Measurements from ENCODE around the gene FOXO6.

Gene FOXO6

DNA sequence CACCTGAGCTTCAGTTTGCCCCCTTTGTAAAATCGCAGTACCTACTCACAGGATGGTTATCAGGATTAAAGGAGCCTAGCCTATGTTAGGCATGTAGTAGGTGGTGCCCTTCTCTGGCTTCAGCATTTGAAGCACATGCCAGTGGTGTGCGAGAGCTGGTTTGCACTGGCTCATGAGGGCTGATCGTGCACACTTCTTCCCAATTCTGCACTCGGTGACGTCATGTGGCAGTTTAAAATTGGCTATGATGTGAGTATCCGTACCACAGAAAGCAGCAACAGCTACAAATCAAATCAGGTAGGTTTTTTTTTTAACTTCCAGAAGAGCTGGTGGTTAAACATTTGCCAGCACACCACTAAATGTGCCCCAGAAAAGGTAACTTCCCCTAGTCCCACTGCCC lies 13.5 kb downstream of the FOXO6 start:
- H3K36me3 Mint-ChIP-seq (ENCODE audit: low read depth), result no peaks in the 10 kb centered on the region
- no peak overlapping the region for H3K27ac Mint-ChIP-seq
- H3K27me3 Mint-ChIP-seq (ENCODE audit: low read depth), result peaks cover 33% of the 10 kb centered on the region
- no peaks in the 10 kb centered on the region for H3K4me1 Mint-ChIP-seq (ENCODE audit: low read depth)
- no peaks in the 10 kb centered on the region for H3K9me3 Mint-ChIP-seq
- H3K4me3 Mint-ChIP-seq, result no peak overlapping the region

DNA sequence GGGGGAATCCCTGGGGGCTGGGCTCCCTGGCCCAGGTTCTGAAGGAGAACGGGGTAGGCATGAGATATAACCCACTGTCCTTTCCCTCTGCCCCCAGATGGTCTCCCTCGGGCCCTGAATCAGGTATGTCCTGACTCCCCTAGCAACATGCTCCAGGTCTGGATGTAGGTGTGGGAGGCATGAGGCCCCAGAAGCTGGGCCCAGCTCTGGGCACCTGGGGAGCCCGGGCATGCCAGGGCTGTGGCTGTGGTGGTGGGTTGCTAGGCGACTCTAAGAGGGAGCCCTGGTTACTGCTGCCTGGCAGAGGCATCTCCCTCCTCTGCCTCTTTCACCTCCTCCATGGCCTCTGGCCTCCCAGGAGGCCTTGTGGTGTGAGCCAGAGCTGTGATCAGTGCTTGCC lies 16.2 kb downstream of the FOXO6 start:
- no peak overlapping the region for H3K4me3 Mint-ChIP-seq
- H3K27me3 Mint-ChIP-seq (ENCODE audit: low read depth), result peaks cover 46% of the 10 kb centered on the region
- H3K36me3 Mint-ChIP-seq (ENCODE audit: low read depth), result no peaks in the 10 kb centered on the region
- H3K4me1 Mint-ChIP-seq (ENCODE audit: low read depth), result no peaks in the 10 kb centered on the region
- H3K9me3 Mint-ChIP-seq, result no peaks in the 10 kb centered on the region
- no peak overlapping the region for H3K27ac Mint-ChIP-seq

DNA sequence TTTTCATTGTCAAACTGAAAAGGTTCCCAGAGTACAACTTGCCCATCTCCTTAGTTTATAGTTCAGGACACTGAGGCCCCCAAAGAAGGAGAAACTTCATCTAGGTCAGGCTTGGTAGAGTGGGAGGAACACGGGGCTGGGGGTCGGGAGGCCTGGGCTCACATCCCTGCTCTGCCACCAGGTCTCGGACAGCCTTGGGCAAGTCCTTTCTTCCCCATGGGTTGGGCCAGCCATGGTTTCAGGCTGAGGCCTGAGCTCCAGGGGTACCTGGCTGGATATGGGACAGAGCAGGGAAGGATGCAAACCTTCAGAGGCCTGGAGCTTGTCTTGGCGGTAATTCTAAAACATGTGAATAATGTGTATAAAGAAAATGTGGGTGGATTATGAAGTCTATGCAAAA lies 17.0 kb downstream of the FOXO6 start:
- H3K4me1 Mint-ChIP-seq (ENCODE audit: low read depth), result peaks cover under 1% of the 10 kb centered on the region
- no peaks in the 10 kb centered on the region for H3K36me3 Mint-ChIP-seq (ENCODE audit: low read depth)
- H3K9me3 Mint-ChIP-seq, result no peaks in the 10 kb centered on the region
- H3K27me3 Mint-ChIP-seq (ENCODE audit: low read depth), result peaks cover 48% of the 10 kb centered on the region
- no peak overlapping the region for H3K27ac Mint-ChIP-seq
- H3K4me3 Mint-ChIP-seq, result no peak overlapping the region

DNA sequence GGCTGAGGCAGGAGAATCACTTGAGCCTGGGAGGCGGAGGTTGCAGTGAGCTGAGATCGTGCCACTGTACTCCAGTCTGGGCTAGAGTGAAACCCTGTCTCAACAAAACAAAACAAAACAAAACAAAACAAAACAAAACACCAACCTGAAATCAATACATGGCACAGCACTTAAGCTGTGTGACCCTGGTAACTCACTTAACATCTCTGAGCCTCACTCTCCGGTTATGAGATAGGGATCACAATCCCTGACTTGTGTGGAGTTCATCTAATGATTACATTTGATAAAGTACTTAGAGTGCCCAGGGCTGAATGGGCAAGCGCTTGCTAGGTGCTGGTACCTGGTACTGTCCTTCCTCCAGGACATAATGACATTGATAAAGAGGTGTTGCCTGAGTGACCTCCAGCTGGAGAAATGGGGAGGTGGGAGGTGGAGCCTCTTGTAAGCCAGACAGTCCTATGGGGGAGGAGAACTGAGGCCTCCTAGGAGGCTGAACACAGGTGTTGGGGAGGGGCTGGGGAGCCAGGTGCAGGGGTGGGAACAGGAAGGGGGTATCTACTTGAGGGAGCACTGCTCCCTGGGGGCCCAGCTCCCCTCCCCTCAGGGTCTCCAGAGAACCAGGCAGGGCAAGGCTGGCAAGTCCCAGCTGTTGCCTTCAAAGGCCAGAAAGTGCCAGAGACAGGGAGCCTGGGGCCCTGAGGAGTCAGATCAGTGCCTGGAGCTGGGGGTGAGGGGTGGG lies 17.9 kb downstream of the FOXO6 start:
- no peaks in the 10 kb centered on the region for H3K9me3 Mint-ChIP-seq
- H3K4me1 Mint-ChIP-seq (ENCODE audit: low read depth), result peaks cover 4% of the 10 kb centered on the region
- H3K4me3 Mint-ChIP-seq, result no peak overlapping the region
- no peaks in the 10 kb centered on the region for H3K36me3 Mint-ChIP-seq (ENCODE audit: low read depth)
- H3K27me3 Mint-ChIP-seq (ENCODE audit: low read depth), result peaks cover 56% of the 10 kb centered on the region
- H3K27ac Mint-ChIP-seq, result no peak overlapping the region

DNA sequence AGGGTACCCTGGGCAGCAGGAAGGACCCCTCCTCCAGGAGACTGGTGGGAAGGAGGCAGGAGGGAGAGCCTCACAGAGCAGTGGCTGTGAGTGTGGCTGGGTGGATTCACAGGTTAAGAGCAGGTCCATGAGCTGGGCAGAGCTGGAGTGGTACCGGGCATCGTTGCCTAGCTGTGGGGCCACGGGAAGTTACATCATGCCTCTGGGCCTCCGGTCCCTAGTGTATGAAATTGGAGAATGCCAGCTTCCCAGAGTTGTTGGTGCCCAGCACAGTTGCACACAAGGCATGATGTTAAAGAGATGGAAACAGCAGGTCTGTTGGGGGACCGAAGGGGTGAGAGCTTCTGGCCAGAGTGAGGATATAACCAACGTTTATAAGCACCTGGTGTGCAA lies 18.5 kb downstream of the FOXO6 start:
- H3K27ac Mint-ChIP-seq, result no peak overlapping the region
- H3K36me3 Mint-ChIP-seq (ENCODE audit: low read depth), result no peaks in the 10 kb centered on the region
- H3K4me1 Mint-ChIP-seq (ENCODE audit: low read depth), result peaks cover 4% of the 10 kb centered on the region
- H3K27me3 Mint-ChIP-seq (ENCODE audit: low read depth), result peaks cover 62% of the 10 kb centered on the region
- no peak overlapping the region for H3K4me3 Mint-ChIP-seq
- no peaks in the 10 kb centered on the region for H3K9me3 Mint-ChIP-seq

DNA sequence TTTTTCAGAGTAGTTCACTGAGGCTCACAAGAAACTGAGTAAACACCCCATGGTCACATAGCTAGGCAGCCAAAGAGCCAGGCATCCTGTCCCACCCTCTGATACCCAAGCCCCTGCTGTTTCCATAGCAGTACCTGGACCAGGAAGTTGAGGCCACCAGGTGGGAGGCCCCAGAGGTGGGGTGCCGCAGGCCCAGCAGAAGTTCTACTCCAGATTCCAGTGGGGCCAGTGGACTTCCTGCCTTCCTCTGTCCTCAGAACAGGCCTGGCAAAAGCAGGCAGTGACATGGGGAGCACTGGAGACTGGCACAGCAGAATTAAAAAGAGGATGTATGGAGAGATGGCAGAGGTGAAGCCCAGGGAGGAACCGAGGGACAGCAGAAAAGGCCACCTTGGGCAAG lies 19.0 kb downstream of the FOXO6 start:
- no peaks in the 10 kb centered on the region for H3K9me3 Mint-ChIP-seq
- peak overlapping the region; percentile 26 for H3K4me3 Mint-ChIP-seq
- H3K27ac Mint-ChIP-seq, result no peak overlapping the region
- no peaks in the 10 kb centered on the region for H3K36me3 Mint-ChIP-seq (ENCODE audit: low read depth)
- peaks cover 4% of the 10 kb centered on the region for H3K4me1 Mint-ChIP-seq (ENCODE audit: low read depth)
- peaks cover 67% of the 10 kb centered on the region for H3K27me3 Mint-ChIP-seq (ENCODE audit: low read depth)

DNA sequence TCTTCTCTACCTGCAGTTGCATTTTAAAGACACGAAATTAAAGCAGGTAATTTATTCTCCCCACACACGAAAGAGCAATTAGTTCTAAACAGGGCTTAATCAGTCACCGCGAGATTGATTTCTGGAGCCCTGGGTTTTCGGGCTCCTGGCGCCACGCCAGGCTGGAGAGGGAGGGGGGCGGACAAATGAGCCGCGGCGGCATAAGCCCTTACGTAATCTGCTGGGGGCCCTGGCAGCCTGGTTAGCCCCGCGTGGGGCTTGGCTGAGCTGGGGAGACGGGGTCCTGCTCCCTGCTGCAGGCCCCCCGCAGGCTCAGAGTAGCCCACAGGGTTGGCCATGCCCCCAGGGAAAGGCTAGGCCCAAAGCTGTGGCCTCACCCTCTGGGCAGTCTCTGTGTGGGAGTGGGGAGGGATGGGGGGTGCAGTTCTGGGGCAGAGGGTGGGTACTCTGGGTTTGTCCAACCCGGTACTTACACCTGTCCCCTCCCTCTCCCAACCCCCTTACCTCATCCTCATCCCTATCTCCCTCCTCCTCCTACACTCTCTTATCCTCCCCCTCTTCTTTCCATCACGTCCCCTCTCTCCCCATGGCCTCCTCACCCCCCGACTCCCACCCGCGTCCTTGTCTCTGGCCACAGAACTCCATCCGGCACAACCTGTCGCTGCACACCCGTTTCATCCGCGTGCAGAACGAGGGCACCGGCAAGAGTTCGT lies 19.9 kb downstream of the FOXO6 start:
- Mint-ChIP-seq H3K9me3 (no peaks in the 10 kb centered on the region), H3K27me3 (ENCODE audit: low read depth) (peaks cover 68% of the 10 kb centered on the region), H3K4me1 (ENCODE audit: low read depth) (peaks cover 4% of the 10 kb centered on the region), H3K27ac (no peak overlapping the region), H3K36me3 (ENCODE audit: low read depth) (no peaks in the 10 kb centered on the region), H3K4me3 (peak overlapping the region; percentile 75)

DNA sequence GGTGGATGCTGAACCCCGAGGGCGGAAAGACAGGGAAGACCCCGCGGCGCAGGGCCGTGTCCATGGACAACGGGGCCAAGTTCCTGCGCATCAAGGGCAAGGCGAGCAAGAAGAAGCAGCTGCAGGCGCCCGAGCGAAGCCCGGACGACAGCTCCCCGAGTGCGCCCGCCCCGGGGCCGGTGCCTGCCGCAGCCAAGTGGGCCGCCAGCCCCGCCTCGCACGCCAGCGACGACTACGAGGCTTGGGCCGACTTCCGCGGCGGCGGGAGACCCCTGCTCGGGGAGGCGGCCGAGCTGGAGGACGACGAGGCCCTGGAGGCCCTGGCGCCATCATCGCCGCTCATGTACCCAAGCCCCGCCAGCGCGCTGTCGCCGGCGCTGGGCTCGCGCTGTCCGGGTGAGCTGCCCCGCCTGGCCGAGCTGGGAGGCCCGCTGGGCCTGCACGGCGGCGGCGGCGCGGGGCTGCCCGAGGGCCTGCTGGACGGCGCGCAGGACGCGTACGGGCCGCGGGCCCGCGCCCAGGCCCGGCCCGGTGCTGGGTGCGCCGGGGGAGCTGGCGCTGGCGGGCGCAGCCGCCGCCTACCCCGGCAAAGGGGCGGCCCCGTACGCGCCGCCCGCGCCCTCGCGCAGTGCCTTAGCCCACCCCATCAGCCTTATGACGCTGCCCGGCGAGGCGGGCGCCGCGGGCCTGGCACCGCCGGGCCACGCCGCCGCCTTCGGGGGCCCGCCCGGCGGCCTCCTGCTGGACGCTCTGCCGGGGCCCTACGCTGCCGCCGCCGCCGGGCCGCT lies 20.7 kb downstream of the FOXO6 start:
- H3K4me1 Mint-ChIP-seq (ENCODE audit: low read depth), result peaks cover 4% of the 10 kb centered on the region
- peak overlapping the region; percentile 75 for H3K4me3 Mint-ChIP-seq
- H3K36me3 Mint-ChIP-seq (ENCODE audit: low read depth), result no peaks in the 10 kb centered on the region
- no peak overlapping the region for H3K27ac Mint-ChIP-seq
- H3K27me3 Mint-ChIP-seq (ENCODE audit: low read depth), result peaks cover 69% of the 10 kb centered on the region
- no peaks in the 10 kb centered on the region for H3K9me3 Mint-ChIP-seq

DNA sequence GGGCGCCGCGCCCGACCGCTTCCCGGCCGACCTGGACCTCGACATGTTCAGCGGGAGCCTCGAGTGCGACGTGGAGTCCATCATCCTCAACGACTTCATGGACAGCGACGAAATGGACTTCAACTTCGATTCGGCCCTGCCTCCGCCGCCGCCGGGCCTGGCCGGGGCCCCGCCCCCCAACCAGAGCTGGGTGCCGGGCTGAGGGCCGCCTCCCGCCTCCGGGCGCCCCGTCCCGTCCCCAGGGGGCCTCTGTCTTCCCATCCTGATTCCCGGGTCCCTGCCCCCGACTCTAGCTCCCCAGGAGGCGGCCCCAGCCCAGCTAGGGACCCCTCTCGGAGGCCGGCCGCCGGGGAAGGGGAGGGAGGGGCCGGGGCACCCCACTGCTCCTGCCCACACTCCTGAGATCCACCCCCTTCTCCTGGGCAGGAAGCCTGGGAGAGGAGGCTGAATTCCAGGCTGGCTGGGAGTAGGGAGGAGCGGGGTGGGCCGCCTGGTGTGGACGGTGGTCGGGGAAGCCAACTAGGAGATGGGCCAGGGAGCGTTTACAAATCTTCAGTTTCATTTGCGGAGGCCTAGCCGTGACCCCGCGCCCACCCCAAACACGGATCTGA lies 21.4 kb downstream of the FOXO6 start:
- Mint-ChIP-seq H3K27ac (no peak overlapping the region), H3K27me3 (ENCODE audit: low read depth) (peaks cover 69% of the 10 kb centered on the region), H3K9me3 (no peaks in the 10 kb centered on the region), H3K36me3 (ENCODE audit: low read depth) (no peaks in the 10 kb centered on the region), H3K4me1 (ENCODE audit: low read depth) (peaks cover 4% of the 10 kb centered on the region), H3K4me3 (peak overlapping the region; percentile 41)

DNA sequence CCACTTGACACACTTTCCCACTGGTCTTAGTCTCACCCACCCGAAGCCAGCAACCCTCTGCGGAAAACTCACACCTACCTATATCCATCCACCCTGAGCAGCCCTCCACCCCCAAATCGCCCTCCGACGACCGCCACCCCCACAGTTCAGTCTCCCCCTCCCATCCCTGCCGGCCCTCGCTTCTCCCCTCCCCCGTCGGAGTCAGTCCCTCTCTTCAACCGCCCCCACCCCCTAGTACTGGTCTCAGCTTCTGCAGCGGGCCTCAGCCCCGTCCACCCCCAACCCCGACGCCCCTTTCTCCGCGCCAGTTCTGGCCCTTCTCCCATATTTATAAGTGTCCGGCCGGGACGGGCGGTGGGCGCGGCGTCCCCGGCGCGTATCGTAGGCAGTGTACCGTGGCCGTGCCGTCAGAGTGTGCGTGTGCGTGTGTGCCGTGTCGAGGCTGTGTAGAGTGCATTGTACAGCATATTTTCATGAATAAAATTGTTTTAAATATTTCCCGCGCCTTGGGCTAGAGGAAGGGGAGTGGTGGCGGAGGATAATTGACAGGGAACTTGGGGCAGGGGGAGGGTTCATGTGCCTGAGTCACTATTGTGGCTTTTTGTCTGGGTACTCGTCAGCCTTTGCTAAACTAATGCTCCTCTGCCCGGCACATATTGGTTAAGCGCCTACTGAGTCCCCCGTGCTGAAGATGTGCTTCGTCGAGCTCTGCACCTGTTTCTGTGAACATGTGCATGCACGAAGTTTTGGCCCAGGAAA lies 22.0 kb downstream of the FOXO6 start:
- Mint-ChIP-seq H3K9me3 (no peaks in the 10 kb centered on the region), H3K36me3 (ENCODE audit: low read depth) (no peaks in the 10 kb centered on the region), H3K4me1 (ENCODE audit: low read depth) (peaks cover 4% of the 10 kb centered on the region), H3K4me3 (peak overlapping the region; percentile 60), H3K27me3 (ENCODE audit: low read depth) (peaks cover 73% of the 10 kb centered on the region), H3K27ac (no peak overlapping the region)

DNA sequence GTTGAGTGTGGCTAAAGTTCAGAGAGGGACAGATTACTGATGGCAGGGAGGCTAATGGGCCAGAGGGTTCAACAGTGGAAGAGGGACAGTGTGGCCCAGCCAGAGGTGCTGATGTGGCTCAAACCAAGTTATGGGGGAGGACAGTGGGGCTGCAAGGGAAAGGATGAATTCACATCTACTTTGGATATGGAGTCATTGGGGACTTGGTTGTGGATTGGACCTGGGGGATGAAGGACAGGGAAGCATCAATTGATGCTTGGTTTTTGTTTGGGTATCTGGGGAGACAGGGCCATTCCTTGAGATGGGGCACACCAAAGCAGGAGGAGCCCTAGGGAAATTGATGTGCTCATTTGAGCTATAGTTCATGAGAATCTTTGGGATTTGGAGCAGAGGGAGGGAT lies 23.3 kb downstream of the FOXO6 start:
- H3K27me3 Mint-ChIP-seq (ENCODE audit: low read depth), result peaks cover 65% of the 10 kb centered on the region
- H3K9me3 Mint-ChIP-seq, result no peaks in the 10 kb centered on the region
- H3K27ac Mint-ChIP-seq, result no peak overlapping the region
- peaks cover 4% of the 10 kb centered on the region for H3K4me1 Mint-ChIP-seq (ENCODE audit: low read depth)
- no peak overlapping the region for H3K4me3 Mint-ChIP-seq
- no peaks in the 10 kb centered on the region for H3K36me3 Mint-ChIP-seq (ENCODE audit: low read depth)

DNA sequence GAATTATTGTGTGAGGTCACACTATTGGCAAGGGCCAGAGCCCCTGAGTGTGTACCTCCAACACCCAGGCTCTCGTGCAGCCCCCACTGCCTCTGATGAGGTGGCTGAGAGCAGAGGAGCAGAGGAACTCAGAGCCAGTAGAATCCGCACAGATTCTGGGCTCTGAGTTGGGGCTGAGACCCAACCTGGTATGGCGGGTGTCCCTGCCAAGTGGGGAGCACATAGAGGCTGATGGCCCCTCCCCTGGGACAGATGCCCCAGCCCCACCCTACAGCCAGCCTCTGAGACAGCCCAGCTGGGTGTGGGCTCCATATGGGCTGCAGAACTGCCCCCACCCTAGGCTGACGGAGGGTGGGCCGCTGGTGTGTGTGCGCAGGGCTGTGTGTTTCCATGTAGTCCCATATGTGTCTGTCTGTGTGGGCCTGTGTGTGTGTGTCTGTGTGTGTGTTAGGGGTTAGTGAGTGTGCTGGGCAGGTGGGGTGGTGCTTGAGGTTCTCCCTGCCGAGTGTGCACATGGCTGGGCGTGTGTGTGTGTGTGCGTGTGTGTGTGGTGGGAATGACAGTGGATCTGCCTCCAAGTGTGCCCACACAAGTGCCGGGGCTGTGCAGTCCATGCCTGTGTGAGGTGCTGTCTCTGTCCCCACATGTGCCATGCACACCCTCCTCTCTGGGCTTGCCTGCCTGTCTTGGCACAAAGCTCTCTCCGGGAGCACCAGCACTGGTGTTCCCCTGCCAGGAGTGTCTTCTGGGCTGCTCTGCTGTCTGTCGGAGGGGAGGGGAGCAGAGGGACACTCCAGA lies 24.4 kb downstream of the FOXO6 start:
- Mint-ChIP-seq H3K4me3 (no peak overlapping the region), H3K27ac (no peak overlapping the region), H3K27me3 (ENCODE audit: low read depth) (peaks cover 55% of the 10 kb centered on the region)

DNA sequence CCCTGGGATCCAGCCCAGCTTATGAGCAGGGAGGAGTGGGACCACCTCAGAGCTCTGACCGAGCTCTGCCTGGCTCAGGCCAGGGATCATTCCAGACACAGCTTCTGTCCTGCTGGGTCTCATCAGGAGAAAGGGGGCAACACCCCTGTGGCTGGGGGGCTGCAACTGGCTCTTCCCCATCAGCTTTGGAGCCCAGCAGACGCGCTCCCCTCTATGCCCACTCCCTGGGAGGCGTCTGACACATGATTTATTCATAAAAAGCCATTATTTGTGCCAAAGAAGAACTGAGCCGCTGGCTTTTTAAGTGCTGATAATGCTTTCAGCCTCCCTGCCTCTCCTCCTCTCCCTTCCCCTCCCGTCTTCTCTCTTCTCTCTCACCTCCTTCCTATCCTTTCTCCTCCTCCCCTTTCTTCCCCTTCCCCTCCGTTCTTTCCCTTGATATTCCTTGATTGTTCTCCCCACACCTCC lies 25.0 kb downstream of the FOXO6 start:
- Mint-ChIP-seq H3K36me3 (ENCODE audit: low read depth) (no peaks in the 10 kb centered on the region), H3K27me3 (ENCODE audit: low read depth) (peaks cover 51% of the 10 kb centered on the region), H3K4me1 (ENCODE audit: low read depth) (peaks cover 4% of the 10 kb centered on the region), H3K27ac (no peak overlapping the region), H3K9me3 (no peaks in the 10 kb centered on the region), H3K4me3 (no peak overlapping the region)

More for the DNA sequence above, 24.4 kb downstream of the FOXO6 start:
- Mint-ChIP-seq H3K36me3 (ENCODE audit: low read depth) (no peaks in the 10 kb centered on the region), H3K9me3 (no peaks in the 10 kb centered on the region), H3K4me1 (ENCODE audit: low read depth) (peaks cover 4% of the 10 kb centered on the region)
